Endothelial cell of umbilical vein (primary cell): Measurements from ENCODE around the gene C1orf105. TPM values are rescaled to one million over a fixed set of nuclear protein-coding genes. Genes with fewer than 3 reads are reported as not detected.

Experiments used
- BruUV-seq: library from RNA; stranded (reverse); fragments of 400-500 nt; replicated peaks from 2 replicates; lab custom pipeline; 2021; lab: Mats Ljungman, UMichigan
- CTCF ChIA-PET: fragments of 300-600, 350-600 bp; sonication (Branson Sonifier 250); formaldehyde crosslinking; loops from one replicate; lab custom pipeline; 2021; ENCODE audit warnings: antibody characterized with exemption, inconsistent platforms; lab: Charles Lee
- POLR2A ChIA-PET: fragments of 300-600, 350-600 bp; sonication (Branson Sonifier 250); formaldehyde crosslinking; loops from one replicate; lab custom pipeline; 2021; ENCODE audit warnings: antibody characterized with exemption, inconsistent platforms; lab: Charles Lee
- DNase-seq: peaks from one replicate; pipeline ENCODE4 v3.0.0-alpha.2; 2011; ENCODE audit warnings: low read depth, low spot score
- FAIRE-seq: peaks from 2 replicates; lab custom pipeline; 2011; peaks lifted over from hg19 to GRCh38; lab: Jason Lieb, UNC
- H2AFZ ChIP-seq: 2 replicates; pipeline ENCODE4 v1.6.0; 2012; ENCODE audit warnings: low read depth, low read length, control low read depth, inconsistent platforms
- H3K27ac ChIP-seq: 2 replicates; pipeline ENCODE4 v1.5.1; 2011; ENCODE audit warnings: low read depth, mild to moderate bottlenecking, control low read depth, low read length, moderate library complexity; ENCODE audit not compliant: insufficient read depth
- H3K27me3 ChIP-seq, 2 experiments: 2 replicates each; pipeline versions ENCODE4 v1.6.0 to v1.6.1; 2011; ENCODE audit warnings: low read length in 2 of 2, mixed read lengths in 1 of 2; ENCODE audit not compliant: control insufficient read depth in 2 of 2, insufficient read depth in 2 of 2
- H3K36me3 ChIP-seq, 2 experiments: 2 replicates in 1 of 2; 3 replicates in 1 of 2; pipeline ENCODE4 v1.5.1; 2011; ENCODE audit warnings: low read length in 2 of 2, mild to moderate bottlenecking in 1 of 2, moderate library complexity in 1 of 2; ENCODE audit not compliant: control insufficient read depth in 2 of 2, insufficient read depth in 2 of 2; ENCODE audit errors: extremely low read depth in 1 of 2
- H3K4me1 ChIP-seq: 3 replicates; pipeline ENCODE4 v1.5.1; 2011; ENCODE audit warnings: mild to moderate bottlenecking, low read length; ENCODE audit not compliant: control insufficient read depth, insufficient read depth; ENCODE audit errors: extremely low read depth
- H3K4me2 ChIP-seq: 2 replicates; pipeline ENCODE4 v1.6.1; 2011; ENCODE audit warnings: low read length, control low read depth, mixed read lengths; ENCODE audit not compliant: insufficient read depth
- H3K4me3 ChIP-seq, 3 experiments: fragments of 200-600 bp in 1 of 3; sonication (generic), shearing (Covaris generic) in 1 of 3; replicated peaks in 1 of 3; 2 replicates each; pipeline ENCODE4 v1.5.1; 2011 to 2016; ENCODE audit warnings: control low read depth in 3 of 3, low read length in 3 of 3, mild to moderate bottlenecking in 2 of 3, inconsistent platforms in 1 of 3, low read depth in 1 of 3, moderate library complexity in 1 of 3; ENCODE audit not compliant: insufficient read depth in 1 of 3
- H3K79me2 ChIP-seq: 2 replicates; pipeline ENCODE4 v1.6.0; 2012; ENCODE audit warnings: low read length, inconsistent platforms; ENCODE audit not compliant: control insufficient read depth, insufficient read depth
- H3K9ac ChIP-seq: replicated peaks from 2 replicates; pipeline ENCODE3; 2011; ENCODE audit warnings: low read length, control low read depth; ENCODE audit not compliant: insufficient read depth; ENCODE audit errors: extremely low read depth
- H3K9me1 ChIP-seq: replicated peaks from 3 replicates; pipeline ENCODE4 v1.6.0; 2011; ENCODE audit warnings: mild to moderate bottlenecking, low read length; ENCODE audit not compliant: control insufficient read depth, insufficient read depth; ENCODE audit errors: extremely low read depth
- H3K9me3 ChIP-seq: replicated peaks from 2 replicates; pipeline ENCODE4 v1.5.1; 2012; ENCODE audit warnings: low read length, inconsistent platforms; ENCODE audit not compliant: control insufficient read depth, insufficient read depth
- H4K20me1 ChIP-seq: replicated peaks from 2 replicates; pipeline ENCODE3; 2011; ENCODE audit warnings: mild to moderate bottlenecking, low read length; ENCODE audit not compliant: control insufficient read depth, insufficient read depth; ENCODE audit errors: extremely low read depth
- EZH2 ChIP-seq: IDR thresholded peaks from 2 replicates; pipeline ENCODE4 v1.6.1; 2012; ENCODE audit warnings: borderline replicate concordance, low read depth, mild to moderate bottlenecking, moderate library complexity, low read length, inconsistent platforms; ENCODE audit not compliant: severe bottlenecking
- FOS ChIP-seq: IDR thresholded peaks from 2 replicates; pipeline ENCODE4 v1.6.1; 2011; ENCODE audit warnings: mild to moderate bottlenecking, low read length, moderate library complexity, borderline replicate concordance; ENCODE audit not compliant: insufficient read depth
- GATA2 ChIP-seq: IDR thresholded peaks from 2 replicates; pipeline ENCODE4 v1.7.0; 2011; ENCODE audit warnings: low read depth, mild to moderate bottlenecking, moderate library complexity, mixed read lengths, low read length; ENCODE audit not compliant: insufficient read length, insufficient read depth
- JUN ChIP-seq: IDR thresholded peaks from 2 replicates; pipeline ENCODE4 v1.6.1; 2011; ENCODE audit warnings: borderline replicate concordance, low read depth; ENCODE audit not compliant: insufficient read length, insufficient read depth
- MYC ChIP-seq: IDR thresholded peaks from one replicate; pipeline ENCODE4 v1.6.1; 2011; ENCODE audit warnings: mild to moderate bottlenecking, low read depth, low read length
- POLR2A ChIP-seq: IDR thresholded peaks from 2 replicates; pipeline ENCODE4 v1.6.1; 2012; ENCODE audit warnings: low read depth, mild to moderate bottlenecking, control low read depth, low read length
- POLR2AphosphoS5 ChIP-seq: IDR thresholded peaks from 2 replicates; pipeline ENCODE4 v1.6.1; 2012; ENCODE audit warnings: low read depth, mild to moderate bottlenecking, control low read depth, low read length, moderate library complexity; ENCODE audit not compliant: insufficient read depth
- dilution Hi-C: fragments of 300-500 bp; cut with MboI; formaldehyde crosslinking; loops from one replicate; pipeline ENCODE4 v1.15.0; 2019; ENCODE audit warnings: low sequenced_read_pairs; ENCODE audit not compliant: extremely low pct_ligation_motif_present
- intact Hi-C: fragments of 100-400 bp; cut with micrococcal nuclease; formaldehyde crosslinking; loops from one replicate; pipeline ENCODE4 v1.10.0; 2022
- polyA plus RNA-seq, 4 experiments: library from polyadenylated mRNA; depleted of rRNA in 3 of 4; stranded (reverse) in 3 of 4; unstranded in 1 of 4; fragments of >200 nt; gene quantifications; 2 replicates each; pipeline versions ENCODE4 v1.2.1 to v1.2.3, GENCODE V29; 2011 to 2012; ENCODE audit warnings: missing spikeins in 1 of 4
- total RNA-seq: library from RNA; stranded (reverse); gene quantifications from 2 replicates; pipeline ENCODE4 v1.2.3, GENCODE V29; 2021
- TF ChIP-seq, protein P1 (sequence below), 2 donors: IDR thresholded peaks; 1 replicate in 1 of 2; 2 replicates in 1 of 2; pipeline ENCODE4 v1.5.1; 2011; ENCODE audit warnings: low read length in 2 of 2, mild to moderate bottlenecking in 2 of 2, moderate library complexity in 2 of 2, control low read depth in 1 of 2, inconsistent platforms in 1 of 2, low read depth in 1 of 2; ENCODE audit not compliant: insufficient read depth in 1 of 2; ENCODE audit errors: extremely low read depth in 1 of 2
- TF ChIP-seq, protein P2 (sequence below): IDR thresholded peaks from 2 replicates; pipeline ENCODE4 v1.6.1; 2011; ENCODE audit not compliant: insufficient read depth, insufficient read length

The C1orf105 gene
- total and polyA plus RNA-seq, 2 donors (not counting 3 experiments of a cell fraction or from before 2014, with no cell fraction given), result not detected

DNA sequence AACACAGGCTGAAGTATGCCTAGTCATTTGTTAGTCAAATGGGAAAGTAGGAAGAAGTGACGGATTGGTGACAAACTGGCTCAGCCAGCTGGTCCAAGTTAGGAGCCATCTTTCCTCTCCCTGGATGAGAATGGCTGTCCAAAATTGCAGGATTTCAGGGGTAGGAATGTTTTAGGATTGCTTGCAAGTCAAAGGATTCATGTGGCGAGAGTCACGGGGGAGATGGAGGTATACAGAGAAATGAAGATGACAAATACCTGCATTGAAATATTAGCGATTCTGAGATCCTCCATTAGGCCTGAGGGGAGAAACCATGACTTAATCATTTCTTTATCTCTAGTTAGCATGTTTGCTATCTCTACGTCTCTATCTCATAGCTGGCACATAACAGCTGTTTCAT lies 65.1 kb downstream of the C1orf105 start:
- ChIA-PET POLR2A (no interaction called here), CTCF (interaction anchor here (1.0 to 2.2 kb wide), 3 partner anchors 11 to 234 kb away, joined by 3 to 8 read pairs (median 3); no protein-coding TSS in a partner anchor)
- no peak overlapping the region for H3K9ac ChIP-seq
- BruUV-seq, result no TSS peak
- no peak overlapping the region for H2AFZ ChIP-seq
- dilution Hi-C loops (no loop called here), intact Hi-C loops (no loop called here)
- H3K27ac ChIP-seq, result no peak overlapping the region
- no peaks in the 10 kb centered on the region for H3K4me1 ChIP-seq
- H3K4me3 ChIP-seq, result no peak overlapping the region
- H3K9me3 ChIP-seq, result no peaks in the 10 kb centered on the region
- H3K79me2 ChIP-seq, result no peaks in the 10 kb centered on the region
- no peaks in the 10 kb centered on the region for H3K36me3 ChIP-seq
- peaks cover 24 to 56% of the 10 kb centered on the region in 2 experiments for H3K27me3 ChIP-seq
- no peaks in the 10 kb centered on the region for H3K9me1 ChIP-seq
- FAIRE-seq (no peak), DNase-seq (no peak)
- TF ChIP-seq FOS, result no peak
- TF ChIP-seq, protein P1, sequence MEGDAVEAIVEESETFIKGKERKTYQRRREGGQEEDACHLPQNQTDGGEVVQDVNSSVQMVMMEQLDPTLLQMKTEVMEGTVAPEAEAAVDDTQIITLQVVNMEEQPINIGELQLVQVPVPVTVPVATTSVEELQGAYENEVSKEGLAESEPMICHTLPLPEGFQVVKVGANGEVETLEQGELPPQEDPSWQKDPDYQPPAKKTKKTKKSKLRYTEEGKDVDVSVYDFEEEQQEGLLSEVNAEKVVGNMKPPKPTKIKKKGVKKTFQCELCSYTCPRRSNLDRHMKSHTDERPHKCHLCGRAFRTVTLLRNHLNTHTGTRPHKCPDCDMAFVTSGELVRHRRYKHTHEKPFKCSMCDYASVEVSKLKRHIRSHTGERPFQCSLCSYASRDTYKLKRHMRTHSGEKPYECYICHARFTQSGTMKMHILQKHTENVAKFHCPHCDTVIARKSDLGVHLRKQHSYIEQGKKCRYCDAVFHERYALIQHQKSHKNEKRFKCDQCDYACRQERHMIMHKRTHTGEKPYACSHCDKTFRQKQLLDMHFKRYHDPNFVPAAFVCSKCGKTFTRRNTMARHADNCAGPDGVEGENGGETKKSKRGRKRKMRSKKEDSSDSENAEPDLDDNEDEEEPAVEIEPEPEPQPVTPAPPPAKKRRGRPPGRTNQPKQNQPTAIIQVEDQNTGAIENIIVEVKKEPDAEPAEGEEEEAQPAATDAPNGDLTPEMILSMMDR (IDR thresholded peaks at IDR 0.05; ENCODE audit: extremely low read depth in 1 of 2, insufficient read depth in 1 of 2, low read depth in 1 of 2, low read length in 2 of 2), result no peak
- TF ChIP-seq GATA2, result no peak
- TF ChIP-seq MYC, result no peak
- no peak for TF ChIP-seq JUN
- no peak for TF ChIP-seq POLR2AphosphoS5
- TF ChIP-seq POLR2A, result no peak
- TF ChIP-seq EZH2, result no peak
- TF ChIP-seq, protein P2, sequence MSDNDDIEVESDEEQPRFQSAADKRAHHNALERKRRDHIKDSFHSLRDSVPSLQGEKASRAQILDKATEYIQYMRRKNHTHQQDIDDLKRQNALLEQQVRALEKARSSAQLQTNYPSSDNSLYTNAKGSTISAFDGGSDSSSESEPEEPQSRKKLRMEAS, result no peak
- no peak overlapping the region for H3K4me2 ChIP-seq
- H4K20me1 ChIP-seq, result no peaks in the 10 kb centered on the region
